GM23338 (cell line): ENCODE results near the gene C10orf105. TPM values are rescaled to one million over a fixed set of nuclear protein-coding genes. Genes with fewer than 3 reads are reported as not detected.
A peak's percentile ranks its signal among the peaks of the same experiment; 100 is the strongest.

Source experiments
- ATAC-seq: fragments of 200-7000 bp; cut with Tn5 transposase; 3 replicates; pipeline ENCODE4 v1.9.1; 2020
- DNase-seq: peaks from one replicate; pipeline ENCODE4 v3.0.0-alpha.2; 2015; ENCODE audit warnings: low spot score
- H2AFZ ChIP-seq: fragments of 200-600 bp; sonication (generic); 2 replicates; pipeline ENCODE4 v1.8.0; 2016; ENCODE audit warnings: antibody characterized with exemption, mild to moderate bottlenecking, moderate library complexity
- H3F3A ChIP-seq: fragments of 200-600 bp; sonication (generic); replicated peaks from 2 replicates; pipeline ENCODE4 v1.8.0; 2017; ENCODE audit warnings: antibody characterized with exemption, mixed run types, low read depth
- H3K27ac ChIP-seq: fragments of 200-600 bp; sonication (generic); 2 replicates; pipeline ENCODE4 v1.6.1; 2016; ENCODE audit warnings: low read depth
- H3K27me3 ChIP-seq: fragments of 200-600 bp; sonication (generic); 2 replicates; pipeline ENCODE4 v1.8.0; 2016; ENCODE audit warnings: mild to moderate bottlenecking, mixed run types, moderate library complexity; ENCODE audit not compliant: insufficient read depth
- H3K36me3 ChIP-seq: fragments of 200-600 bp; sonication (generic); 2 replicates; pipeline ENCODE4 v1.8.0; 2016; ENCODE audit warnings: mild to moderate bottlenecking; ENCODE audit not compliant: insufficient read depth
- H3K4me1 ChIP-seq: fragments of 200-600 bp; sonication (generic); 2 replicates; pipeline ENCODE4 v1.8.0; 2016; ENCODE audit warnings: mild to moderate bottlenecking, moderate library complexity; ENCODE audit not compliant: insufficient read depth
- H3K4me2 ChIP-seq: fragments of 200-600 bp; sonication (generic); 2 replicates; pipeline ENCODE4 v1.7.1; 2017; ENCODE audit warnings: mixed run types
- H3K4me3 ChIP-seq: fragments of 200-600 bp; sonication (generic); 2 replicates; pipeline ENCODE4 v1.6.1; 2016; ENCODE audit warnings: mixed run types
- H3K79me2 ChIP-seq: fragments of 200-600 bp; sonication (generic); replicated peaks from 2 replicates; pipeline ENCODE4 v1.8.0; 2017; ENCODE audit warnings: mild to moderate bottlenecking; ENCODE audit not compliant: insufficient read depth
- H3K9me2 ChIP-seq: fragments of 200-600 bp; sonication (generic); 2 replicates; pipeline ENCODE4 v1.8.0; 2017; ENCODE audit not compliant: insufficient read depth
- H4K20me1 ChIP-seq: fragments of 200-600 bp; sonication (generic); replicated peaks from 2 replicates; pipeline ENCODE4 v1.8.0; 2017; ENCODE audit warnings: mild to moderate bottlenecking; ENCODE audit not compliant: insufficient read depth
- H3K27ac Mint-ChIP-seq: 2 replicates; pipeline ENCODE4 v1.8.0; 2020; ENCODE audit warnings: inconsistent platforms, mild to moderate bottlenecking, moderate library complexity, mixed read lengths
- H3K27me3 Mint-ChIP-seq: 3 replicates; pipeline ENCODE4 v1.8.0; 2022; ENCODE audit warnings: low read depth, mild to moderate bottlenecking, moderate library complexity, mixed read lengths, inconsistent platforms; ENCODE audit not compliant: insufficient read depth, poor library complexity
- H3K36me3 Mint-ChIP-seq: 3 replicates; pipeline ENCODE4 v1.8.0; 2021; ENCODE audit warnings: low read depth, mild to moderate bottlenecking, inconsistent platforms, moderate library complexity, mixed read lengths
- H3K4me1 Mint-ChIP-seq: 3 replicates; pipeline ENCODE4 v1.8.0; 2020; ENCODE audit warnings: mild to moderate bottlenecking, inconsistent platforms, mixed read lengths
- H3K4me3 Mint-ChIP-seq: 3 replicates; pipeline ENCODE4 v1.8.0; 2021; ENCODE audit warnings: moderate library complexity, mild to moderate bottlenecking, inconsistent platforms, mixed read lengths
- H3K9me3 Mint-ChIP-seq: 3 replicates; pipeline ENCODE4 v1.8.0; 2020; ENCODE audit warnings: moderate library complexity, mild to moderate bottlenecking, inconsistent platforms, mixed read lengths
- EZH2 ChIP-seq: fragments of 200-600 bp; sonication (generic); IDR thresholded peaks from one replicate; pipeline ENCODE4 v1.8.0; 2017; ENCODE audit warnings: antibody characterized with exemption, mild to moderate bottlenecking, low read depth; ENCODE audit not compliant: unreplicated experiment
- EZH2phosphoT487 ChIP-seq: fragments of 200-600 bp; sonication (generic); IDR thresholded peaks from one replicate; pipeline ENCODE4 v1.8.1; 2018; ENCODE audit warnings: antibody characterized with exemption; ENCODE audit not compliant: unreplicated experiment
- JUNB ChIP-seq: IDR thresholded peaks from one replicate; pipeline ENCODE4 v1.6.1; 2016; ENCODE audit warnings: antibody characterized with exemption; ENCODE audit not compliant: unreplicated experiment
- POLR2AphosphoS5 ChIP-seq: IDR thresholded peaks from 2 replicates; pipeline ENCODE4 v1.6.1; 2016; ENCODE audit warnings: antibody characterized with exemption, low read depth
- STAT1 ChIP-seq: IDR thresholded peaks from one replicate; pipeline ENCODE4 v1.6.1; 2016; ENCODE audit warnings: antibody characterized with exemption; ENCODE audit not compliant: unreplicated experiment
- ZNF114 ChIP-seq: fragments of 250-450 bp; sonication (Bioruptor Pico); IDR thresholded peaks from 2 replicates; pipeline ENCODE4 v1.5.0; 2020; ENCODE audit warnings: mild to moderate bottlenecking, moderate library complexity
- ZNF331 ChIP-seq: fragments of 250-450 bp; sonication (Bioruptor Pico); IDR thresholded peaks from 2 replicates; pipeline ENCODE4 v1.5.0; 2020; ENCODE audit warnings: low read depth, mild to moderate bottlenecking, moderate library complexity
- polyA plus RNA-seq: library from polyadenylated mRNA; unstranded; fragments of >200 nt; fragmentation: Nextera tagmentation; extraction: Ambion mirVana; gene quantifications from 2 replicates; pipeline ENCODE4 v1.2.1, GENCODE V29; 2016
- total RNA-seq: library from RNA; depleted of rRNA; stranded (reverse); fragments of >200 nt; shearing (Covaris generic); gene quantifications from 2 replicates; pipeline ENCODE4 v1.2.3, GENCODE V29; 2014
- TF ChIP-seq, protein P1 (sequence below): IDR thresholded peaks from 2 replicates; pipeline ENCODE4 v1.6.1; 2016; ENCODE audit warnings: antibody characterized with exemption
- TF ChIP-seq, protein P2 (sequence below), 2 experiments: fragments of 200-600 bp in 1 of 2; sonication (generic) in 1 of 2; conservative IDR thresholded peaks; 2 replicates each; pipeline versions ENCODE4 v1.5.1 to v1.6.1; 2016 to 2017; ENCODE audit warnings: antibody characterized with exemption in 2 of 2, low read depth in 2 of 2, mild to moderate bottlenecking in 2 of 2, moderate library complexity in 1 of 2
- TF ChIP-seq, protein P3 (sequence below): fragments of 250-450 bp; sonication (Bioruptor Pico); IDR thresholded peaks from 2 replicates; pipeline ENCODE4 v1.5.0; 2020; ENCODE audit warnings: mild to moderate bottlenecking, moderate library complexity
- TF ChIP-seq, protein P4 (sequence below): IDR thresholded peaks from one replicate; pipeline ENCODE4 v1.6.1; 2018; ENCODE audit warnings: antibody characterized with exemption; ENCODE audit not compliant: unreplicated experiment

The C10orf105 gene
- total and polyA plus RNA-seq, 2 experiments from 2014 or later = 0.15 to 0.17 TPM

DNA sequence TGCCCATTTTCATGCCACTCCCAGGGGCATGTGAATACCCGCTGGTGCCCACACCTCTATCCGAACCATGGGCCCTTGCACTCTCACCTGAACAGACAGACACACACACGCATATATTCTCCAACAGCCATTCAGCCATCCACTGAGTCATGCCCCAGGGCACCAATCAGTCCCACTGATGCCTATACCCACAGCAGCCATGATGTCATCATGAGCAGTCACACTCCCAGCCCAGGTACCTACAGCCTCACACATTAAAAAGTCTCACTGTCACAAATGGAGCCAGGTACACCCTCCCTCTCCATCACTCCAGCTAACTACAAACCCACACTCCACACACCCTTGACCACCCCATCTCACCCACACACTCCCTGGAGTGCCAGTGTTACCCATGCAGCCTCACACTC lies 41.5 kb upstream of the C10orf105 start (continued):
- TF ChIP-seq STAT1 = no peak
- TF ChIP-seq, protein P1, sequence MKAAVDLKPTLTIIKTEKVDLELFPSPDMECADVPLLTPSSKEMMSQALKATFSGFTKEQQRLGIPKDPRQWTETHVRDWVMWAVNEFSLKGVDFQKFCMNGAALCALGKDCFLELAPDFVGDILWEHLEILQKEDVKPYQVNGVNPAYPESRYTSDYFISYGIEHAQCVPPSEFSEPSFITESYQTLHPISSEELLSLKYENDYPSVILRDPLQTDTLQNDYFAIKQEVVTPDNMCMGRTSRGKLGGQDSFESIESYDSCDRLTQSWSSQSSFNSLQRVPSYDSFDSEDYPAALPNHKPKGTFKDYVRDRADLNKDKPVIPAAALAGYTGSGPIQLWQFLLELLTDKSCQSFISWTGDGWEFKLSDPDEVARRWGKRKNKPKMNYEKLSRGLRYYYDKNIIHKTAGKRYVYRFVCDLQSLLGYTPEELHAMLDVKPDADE = no peak
- TF ChIP-seq, protein P2, sequence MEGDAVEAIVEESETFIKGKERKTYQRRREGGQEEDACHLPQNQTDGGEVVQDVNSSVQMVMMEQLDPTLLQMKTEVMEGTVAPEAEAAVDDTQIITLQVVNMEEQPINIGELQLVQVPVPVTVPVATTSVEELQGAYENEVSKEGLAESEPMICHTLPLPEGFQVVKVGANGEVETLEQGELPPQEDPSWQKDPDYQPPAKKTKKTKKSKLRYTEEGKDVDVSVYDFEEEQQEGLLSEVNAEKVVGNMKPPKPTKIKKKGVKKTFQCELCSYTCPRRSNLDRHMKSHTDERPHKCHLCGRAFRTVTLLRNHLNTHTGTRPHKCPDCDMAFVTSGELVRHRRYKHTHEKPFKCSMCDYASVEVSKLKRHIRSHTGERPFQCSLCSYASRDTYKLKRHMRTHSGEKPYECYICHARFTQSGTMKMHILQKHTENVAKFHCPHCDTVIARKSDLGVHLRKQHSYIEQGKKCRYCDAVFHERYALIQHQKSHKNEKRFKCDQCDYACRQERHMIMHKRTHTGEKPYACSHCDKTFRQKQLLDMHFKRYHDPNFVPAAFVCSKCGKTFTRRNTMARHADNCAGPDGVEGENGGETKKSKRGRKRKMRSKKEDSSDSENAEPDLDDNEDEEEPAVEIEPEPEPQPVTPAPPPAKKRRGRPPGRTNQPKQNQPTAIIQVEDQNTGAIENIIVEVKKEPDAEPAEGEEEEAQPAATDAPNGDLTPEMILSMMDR (conservative IDR thresholded peaks at IDR 0.05; ENCODE audit: low read depth in 2 of 2) = no peak
- no peak for TF ChIP-seq POLR2AphosphoS5
- TF ChIP-seq ZNF114 (CRISPR knock-in tag) = no peak

DNA sequence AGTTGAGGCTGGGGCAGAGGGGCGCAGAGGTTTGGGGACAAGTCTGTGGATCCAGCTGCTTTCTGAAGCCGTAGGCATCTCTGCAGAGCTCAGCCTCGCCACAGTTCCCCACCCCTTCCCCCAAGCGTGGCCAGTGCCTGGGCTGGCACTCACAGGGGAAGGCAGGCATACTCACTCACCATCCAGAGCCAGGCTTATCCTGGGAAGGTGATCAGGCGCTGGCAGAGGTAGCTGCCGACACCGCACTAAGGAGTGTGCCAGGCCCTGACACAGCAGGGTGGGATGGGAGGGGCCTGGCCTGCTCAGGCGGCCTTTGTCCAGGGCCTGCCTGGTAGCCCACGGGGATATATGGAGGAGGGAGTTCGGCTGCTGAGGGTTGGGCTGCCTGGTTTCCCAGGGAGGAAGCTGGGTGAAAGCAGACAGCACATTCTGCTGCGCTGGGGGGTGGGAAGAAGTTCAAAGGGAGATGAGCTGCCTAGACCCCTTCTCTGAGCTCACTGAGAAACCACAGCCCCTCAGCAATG lies 37.9 kb upstream of the C10orf105 start:
- ATAC-seq = peak; percentile 78
- Histone ChIP-seq H3K79me2 (no peaks in the 10 kb centered on the region), H3K9me2 (no peaks in the 10 kb centered on the region), H3F3A (no peaks in the 10 kb centered on the region), H3K4me1 (peaks cover 5% of the 10 kb centered on the region; the same call in 1 of the 2 replicates), H3K36me3 (no peaks in the 10 kb centered on the region), H4K20me1 (no peaks in the 10 kb centered on the region), H3K4me3 (no peak overlapping the region), H2AFZ (peak overlapping the region; percentile 59), H3K4me2 (no peak overlapping the region), H3K27me3 (no peaks in the 10 kb centered on the region), H3K27ac (no peak overlapping the region)
- Mint-ChIP-seq H3K27me3 (peaks cover 16% of the 10 kb centered on the region), H3K4me1 (peaks cover 24% of the 10 kb centered on the region), H3K4me3 (no peak overlapping the region), H3K9me3 (no peaks in the 10 kb centered on the region), H3K27ac (no peak overlapping the region), H3K36me3 (no peaks in the 10 kb centered on the region)
- no peak for DNase-seq
- no peak for TF ChIP-seq ZNF331 (CRISPR knock-in tag)
- TF ChIP-seq POLR2AphosphoS5 = no peak
- TF ChIP-seq, protein P3, sequence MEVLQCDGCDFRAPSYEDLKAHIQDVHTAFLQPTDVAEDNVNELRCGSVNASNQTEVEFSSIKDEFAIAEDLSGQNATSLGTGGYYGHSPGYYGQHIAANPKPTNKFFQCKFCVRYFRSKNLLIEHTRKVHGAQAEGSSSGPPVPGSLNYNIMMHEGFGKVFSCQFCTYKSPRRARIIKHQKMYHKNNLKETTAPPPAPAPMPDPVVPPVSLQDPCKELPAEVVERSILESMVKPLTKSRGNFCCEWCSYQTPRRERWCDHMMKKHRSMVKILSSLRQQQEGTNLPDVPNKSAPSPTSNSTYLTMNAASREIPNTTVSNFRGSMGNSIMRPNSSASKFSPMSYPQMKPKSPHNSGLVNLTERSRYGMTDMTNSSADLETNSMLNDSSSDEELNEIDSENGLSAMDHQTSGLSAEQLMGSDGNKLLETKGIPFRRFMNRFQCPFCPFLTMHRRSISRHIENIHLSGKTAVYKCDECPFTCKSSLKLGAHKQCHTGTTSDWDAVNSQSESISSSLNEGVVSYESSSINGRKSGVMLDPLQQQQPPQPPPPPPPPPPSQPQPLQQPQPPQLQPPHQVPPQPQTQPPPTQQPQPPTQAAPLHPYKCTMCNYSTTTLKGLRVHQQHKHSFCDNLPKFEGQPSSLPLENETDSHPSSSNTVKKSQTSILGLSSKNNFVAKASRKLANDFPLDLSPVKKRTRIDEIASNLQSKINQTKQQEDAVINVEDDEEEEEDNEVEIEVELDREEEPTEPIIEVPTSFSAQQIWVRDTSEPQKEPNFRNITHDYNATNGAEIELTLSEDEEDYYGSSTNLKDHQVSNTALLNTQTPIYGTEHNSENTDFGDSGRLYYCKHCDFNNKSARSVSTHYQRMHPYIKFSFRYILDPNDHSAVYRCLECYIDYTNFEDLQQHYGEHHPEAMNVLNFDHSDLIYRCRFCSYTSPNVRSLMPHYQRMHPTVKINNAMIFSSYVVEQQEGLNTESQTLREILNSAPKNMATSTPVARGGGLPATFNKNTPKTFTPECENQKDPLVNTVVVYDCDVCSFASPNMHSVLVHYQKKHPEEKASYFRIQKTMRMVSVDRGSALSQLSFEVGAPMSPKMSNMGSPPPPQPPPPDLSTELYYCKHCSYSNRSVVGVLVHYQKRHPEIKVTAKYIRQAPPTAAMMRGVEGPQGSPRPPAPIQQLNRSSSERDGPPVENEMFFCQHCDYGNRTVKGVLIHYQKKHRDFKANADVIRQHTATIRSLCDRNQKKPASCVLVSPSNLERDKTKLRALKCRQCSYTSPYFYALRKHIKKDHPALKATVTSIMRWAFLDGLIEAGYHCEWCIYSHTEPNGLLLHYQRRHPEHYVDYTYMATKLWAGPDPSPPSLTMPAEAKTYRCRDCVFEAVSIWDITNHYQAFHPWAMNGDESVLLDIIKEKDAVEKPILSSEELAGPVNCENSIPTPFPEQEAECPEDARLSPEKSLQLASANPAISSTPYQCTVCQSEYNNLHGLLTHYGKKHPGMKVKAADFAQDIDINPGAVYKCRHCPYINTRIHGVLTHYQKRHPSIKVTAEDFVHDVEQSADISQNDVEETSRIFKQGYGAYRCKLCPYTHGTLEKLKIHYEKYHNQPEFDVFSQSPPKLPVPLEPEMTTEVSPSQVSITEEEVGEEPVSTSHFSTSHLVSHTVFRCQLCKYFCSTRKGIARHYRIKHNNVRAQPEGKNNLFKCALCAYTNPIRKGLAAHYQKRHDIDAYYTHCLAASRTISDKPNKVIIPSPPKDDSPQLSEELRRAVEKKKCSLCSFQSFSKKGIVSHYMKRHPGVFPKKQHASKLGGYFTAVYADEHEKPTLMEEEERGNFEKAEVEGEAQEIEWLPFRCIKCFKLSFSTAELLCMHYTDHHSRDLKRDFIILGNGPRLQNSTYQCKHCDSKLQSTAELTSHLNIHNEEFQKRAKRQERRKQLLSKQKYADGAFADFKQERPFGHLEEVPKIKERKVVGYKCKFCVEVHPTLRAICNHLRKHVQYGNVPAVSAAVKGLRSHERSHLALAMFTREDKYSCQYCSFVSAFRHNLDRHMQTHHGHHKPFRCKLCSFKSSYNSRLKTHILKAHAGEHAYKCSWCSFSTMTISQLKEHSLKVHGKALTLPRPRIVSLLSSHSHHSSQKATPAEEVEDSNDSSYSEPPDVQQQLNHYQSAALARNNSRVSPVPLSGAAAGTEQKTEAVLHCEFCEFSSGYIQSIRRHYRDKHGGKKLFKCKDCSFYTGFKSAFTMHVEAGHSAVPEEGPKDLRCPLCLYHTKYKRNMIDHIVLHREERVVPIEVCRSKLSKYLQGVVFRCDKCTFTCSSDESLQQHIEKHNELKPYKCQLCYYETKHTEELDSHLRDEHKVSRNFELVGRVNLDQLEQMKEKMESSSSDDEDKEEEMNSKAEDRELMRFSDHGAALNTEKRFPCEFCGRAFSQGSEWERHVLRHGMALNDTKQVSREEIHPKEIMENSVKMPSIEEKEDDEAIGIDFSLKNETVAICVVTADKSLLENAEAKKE (CRISPR knock-in tag) = no peak
- TF ChIP-seq STAT1 = no peak
- TF ChIP-seq, protein P4, sequence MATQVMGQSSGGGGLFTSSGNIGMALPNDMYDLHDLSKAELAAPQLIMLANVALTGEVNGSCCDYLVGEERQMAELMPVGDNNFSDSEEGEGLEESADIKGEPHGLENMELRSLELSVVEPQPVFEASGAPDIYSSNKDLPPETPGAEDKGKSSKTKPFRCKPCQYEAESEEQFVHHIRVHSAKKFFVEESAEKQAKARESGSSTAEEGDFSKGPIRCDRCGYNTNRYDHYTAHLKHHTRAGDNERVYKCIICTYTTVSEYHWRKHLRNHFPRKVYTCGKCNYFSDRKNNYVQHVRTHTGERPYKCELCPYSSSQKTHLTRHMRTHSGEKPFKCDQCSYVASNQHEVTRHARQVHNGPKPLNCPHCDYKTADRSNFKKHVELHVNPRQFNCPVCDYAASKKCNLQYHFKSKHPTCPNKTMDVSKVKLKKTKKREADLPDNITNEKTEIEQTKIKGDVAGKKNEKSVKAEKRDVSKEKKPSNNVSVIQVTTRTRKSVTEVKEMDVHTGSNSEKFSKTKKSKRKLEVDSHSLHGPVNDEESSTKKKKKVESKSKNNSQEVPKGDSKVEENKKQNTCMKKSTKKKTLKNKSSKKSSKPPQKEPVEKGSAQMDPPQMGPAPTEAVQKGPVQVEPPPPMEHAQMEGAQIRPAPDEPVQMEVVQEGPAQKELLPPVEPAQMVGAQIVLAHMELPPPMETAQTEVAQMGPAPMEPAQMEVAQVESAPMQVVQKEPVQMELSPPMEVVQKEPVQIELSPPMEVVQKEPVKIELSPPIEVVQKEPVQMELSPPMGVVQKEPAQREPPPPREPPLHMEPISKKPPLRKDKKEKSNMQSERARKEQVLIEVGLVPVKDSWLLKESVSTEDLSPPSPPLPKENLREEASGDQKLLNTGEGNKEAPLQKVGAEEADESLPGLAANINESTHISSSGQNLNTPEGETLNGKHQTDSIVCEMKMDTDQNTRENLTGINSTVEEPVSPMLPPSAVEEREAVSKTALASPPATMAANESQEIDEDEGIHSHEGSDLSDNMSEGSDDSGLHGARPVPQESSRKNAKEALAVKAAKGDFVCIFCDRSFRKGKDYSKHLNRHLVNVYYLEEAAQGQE = no peak
- TF ChIP-seq EZH2 = no peak
- TF ChIP-seq ZNF114 (CRISPR knock-in tag) = no peak
- TF ChIP-seq EZH2phosphoT487 = no peak
- no peak for TF ChIP-seq JUNB
- TF ChIP-seq, protein P1 = no peak
